Motor neuron (in vitro differentiated cells): ENCODE data around the gene ENHO. TPM values are rescaled to one million over a fixed set of nuclear protein-coding genes. Genes with fewer than 3 reads are reported as not detected.
A peak's percentile ranks its signal among the peaks of the same experiment; 100 is the strongest.

Experiments used
- ATAC-seq, 8 experiments: fragments of 200-7000 bp; cut with Tn5 transposase; replicated peaks in 6 of 8; 2 replicates each; pipeline ENCODE4 v1.8.0; 2021; ENCODE audit warnings: mild to moderate bottlenecking in 8 of 8, moderate library complexity in 8 of 8
- H3K27ac ChIP-seq, 2 donors: fragments of 250-450 bp; sonication (Bioruptor Pico); 2 replicates each; pipeline ENCODE4 v1.9.0; 2021; ENCODE audit warnings: antibody characterized with exemption in 2 of 2, mild to moderate bottlenecking in 2 of 2, moderate library complexity in 1 of 2
- H3K4me1 ChIP-seq, 2 donors: fragments of 250-450 bp; sonication (Bioruptor Pico); replicated peaks in 1 of 2; 2 replicates each; pipeline ENCODE4 v1.6.1; 2021; ENCODE audit warnings: antibody characterized with exemption in 2 of 2, mild to moderate bottlenecking in 2 of 2, moderate library complexity in 1 of 2
- H3K4me3 ChIP-seq, 5 donors: fragments of 250-450 bp; sonication (Bioruptor Pico); 2 replicates each; pipeline ENCODE4 v1.9.0; 2021; ENCODE audit warnings: antibody characterized with exemption in 5 of 5, mild to moderate bottlenecking in 5 of 5, moderate library complexity in 4 of 5
- WGBS, 10 experiments: fragments of 450-650 bp; shearing (Covaris generic); methylation state at CpG; one replicate each; pipeline ENCODE4 v1.0.0; 2022; 5-methylcytosine and 5-hydroxymethylcytosine counted together
- in situ Hi-C, 9 experiments: fragments of 400-800 bp; cut with MboI; loops; one replicate each; pipeline ENCODE4 v1.15.0; 2021; ENCODE audit warnings: low sequenced_read_pairs in 9 of 9, low pct_unique_long_range_greater_than_20kb in 2 of 9; ENCODE audit not compliant: unreplicated experiment in 9 of 9
- total RNA-seq, 8 experiments: library from RNA; unstranded; fragments of 300-600 nt; gene quantifications; 2 replicates each; pipeline versions ENCODE4 v1.2.3 to v1.2.4, GENCODE V29; 2022

The ENHO gene
- total RNA-seq, 8 experiments from 2014 or later: 3.9 to 25.4 (median 18.8) TPM

- ATAC-seq: peak in 2 of 8 experiments; percentile 1
- H3K27ac ChIP-seq: peak overlapping the region in 1 of 2 donors; percentile 20
- H3K4me3 ChIP-seq: no peak overlapping the region
- in situ Hi-C loops: no loop called here
- peaks cover 18 to 21% of the 10 kb centered on the region in 2 donors for H3K4me1 ChIP-seq
- 7 to 86% (median 75%) methylated on average over 2 to 3 of the region's 6 CpGs; no CpG with 5 or more reads in 6 of the 10 experiments for WGBS, 10 experiments
These were observed 4.6 kb downstream of the ENHO start for GRCh38 chr9:34518110-34518616.

- no peak for ATAC-seq
- 40 to 100% (median 67%) methylated on average over 1 to 6 of the region's 7 CpGs; no CpG with 5 or more reads in 3 of the 10 experiments for WGBS, 10 experiments
- in situ Hi-C loops: no loop called here
- peaks cover 27 to 28% of the 10 kb centered on the region in 2 donors for H3K4me1 ChIP-seq
- no peak overlapping the region for H3K4me3 ChIP-seq
- H3K27ac ChIP-seq: no peak overlapping the region
These were observed 5.6 kb downstream of the ENHO start for GRCh38 chr9:34517185-34517584.

GRCh38 chr9:34515959-34516358, 6.8 kb downstream of the ENHO start:
- Histone ChIP-seq H3K27ac (no peak overlapping the region), H3K4me1 (peaks cover 31 to 40% of the 10 kb centered on the region in 2 donors), H3K4me3 (no peak overlapping the region)
- in situ Hi-C loops: no loop called here
- no peak for ATAC-seq
- 40 to 100% (median 87%) methylated on average over 1 to 3 of the region's 3 CpGs; no CpG with 5 or more reads in 1 of the 10 experiments for WGBS, 10 experiments

GRCh38 chr9:34514816-34515215, 8.0 kb downstream of the ENHO start:
- H3K27ac ChIP-seq: no peak overlapping the region
- no peak for ATAC-seq
- 33 to 100% (median 93%) methylated on average over 1 to 2 of the region's 3 CpGs; no CpG with 5 or more reads in 3 of the 10 experiments for WGBS, 10 experiments
- no peak overlapping the region for H3K4me3 ChIP-seq
- peaks cover 42 to 51% of the 10 kb centered on the region in 2 donors for H3K4me1 ChIP-seq
- in situ Hi-C loops: no loop called here

GRCh38 chr9:34514401-34514800, 8.4 kb downstream of the ENHO start:
- whole genome bisulfite sequencing, 10 experiments: 40 to 100% (median 88%) methylated on average over 1 to 4 of the region's 8 CpGs; no CpG with 5 or more reads in 6 of the 10 experiments
- no peak for ATAC-seq
- in situ Hi-C loops: no loop called here
- H3K27ac ChIP-seq: no peak overlapping the region
- peaks cover 46 to 55% of the 10 kb centered on the region in 2 donors for H3K4me1 ChIP-seq
- H3K4me3 ChIP-seq: no peak overlapping the region

GRCh38 chr9:34513567-34514214, 9.1 kb downstream of the ENHO start:
- in situ Hi-C loops: no loop called here
- peaks cover 50 to 61% of the 10 kb centered on the region in 2 donors for H3K4me1 ChIP-seq
- peak overlapping the region; percentile 21 to 50 for H3K27ac ChIP-seq
- peak; percentile 63 to 86 (median 80) for ATAC-seq
- WGBS, 10 experiments: 0 to 50% (median 14%) methylated on average over 1 to 2 of the region's 2 CpGs; no CpG with 5 or more reads in 3 of the 10 experiments
- H3K4me3 ChIP-seq: no peak overlapping the region

- Histone ChIP-seq H3K27ac (peak overlapping the region in 1 of 2 donors; percentile 68), H3K4me3 (no peak overlapping the region), H3K4me1 (peaks cover 47 to 56% of the 10 kb centered on the region in 2 donors)
- in situ Hi-C loops: no loop called here
- 0 to 80% (median 37%) methylated on average over 1 to 4 of the region's 9 CpGs; no CpG with 5 or more reads in 3 of the 10 experiments for WGBS, 10 experiments
- peak; percentile 16 to 73 (median 36) for ATAC-seq
These were observed 10.4 kb downstream of the ENHO start for GRCh38 chr9:34512131-34513078.

GRCh38 chr9:34510497-34511468, 12.0 kb downstream of the ENHO start:
- peak; percentile 14 to 68 (median 57) for ATAC-seq
- peak overlapping the region; percentile 58 to 72 for H3K27ac ChIP-seq
- 0 to 82% (median 24%) methylated on average over 1 to 5 of the region's 13 CpGs; no CpG with 5 or more reads in 5 of the 10 experiments for WGBS, 10 experiments
- peaks cover 47 to 56% of the 10 kb centered on the region in 2 donors for H3K4me1 ChIP-seq
- in situ Hi-C loops: no loop called here
- H3K4me3 ChIP-seq: no peak overlapping the region

GRCh38 chr9:34508951-34509350, 13.8 kb downstream of the ENHO start:
- peaks cover 42 to 51% of the 10 kb centered on the region in 2 donors for H3K4me1 ChIP-seq
- no peak overlapping the region for H3K27ac ChIP-seq
- in situ Hi-C loops: no loop called here
- peak in 1 of 8 experiments; percentile 1 for ATAC-seq
- 76 to 100% (median 80%) methylated on average over 1 to 2 of the region's 3 CpGs; no CpG with 5 or more reads in 4 of the 10 experiments for WGBS, 10 experiments
- no peak overlapping the region for H3K4me3 ChIP-seq

GRCh38 chr9:34508463-34508862, 14.3 kb downstream of the ENHO start:
- Histone ChIP-seq H3K4me1 (peaks cover 37 to 46% of the 10 kb centered on the region in 2 donors), H3K27ac (no peak overlapping the region), H3K4me3 (no peak overlapping the region)
- peak in 1 of 8 experiments; percentile 4 for ATAC-seq
- WGBS, 10 experiments: 30 to 100% (median 90%) methylated on average over 1 to 3 of the region's 3 CpGs; no CpG with 5 or more reads in 2 of the 10 experiments
- in situ Hi-C loops: no loop called here

- peaks cover 35 to 41% of the 10 kb centered on the region in 2 donors for H3K4me1 ChIP-seq
- H3K27ac ChIP-seq: no peak overlapping the region
- H3K4me3 ChIP-seq: no peak overlapping the region
- no peak for ATAC-seq
- in situ Hi-C loops: no loop called here
These were observed 14.8 kb downstream of the ENHO start for GRCh38 chr9:34507966-34508365.

GRCh38 chr9:34507556-34507955, 15.2 kb downstream of the ENHO start:
- WGBS, 10 experiments: 20 to 92% (median 73%) methylated on average over 1 to 4 of the region's 5 CpGs; no CpG with 5 or more reads in 4 of the 10 experiments
- ATAC-seq: no peak
- in situ Hi-C loops: no loop called here
- no peak overlapping the region for H3K4me3 ChIP-seq
- peaks cover 33 to 39% of the 10 kb centered on the region in 2 donors for H3K4me1 ChIP-seq
- no peak overlapping the region for H3K27ac ChIP-seq
